ENCODE data around the gene TECPR2.

The TECPR2 gene

DNA sequence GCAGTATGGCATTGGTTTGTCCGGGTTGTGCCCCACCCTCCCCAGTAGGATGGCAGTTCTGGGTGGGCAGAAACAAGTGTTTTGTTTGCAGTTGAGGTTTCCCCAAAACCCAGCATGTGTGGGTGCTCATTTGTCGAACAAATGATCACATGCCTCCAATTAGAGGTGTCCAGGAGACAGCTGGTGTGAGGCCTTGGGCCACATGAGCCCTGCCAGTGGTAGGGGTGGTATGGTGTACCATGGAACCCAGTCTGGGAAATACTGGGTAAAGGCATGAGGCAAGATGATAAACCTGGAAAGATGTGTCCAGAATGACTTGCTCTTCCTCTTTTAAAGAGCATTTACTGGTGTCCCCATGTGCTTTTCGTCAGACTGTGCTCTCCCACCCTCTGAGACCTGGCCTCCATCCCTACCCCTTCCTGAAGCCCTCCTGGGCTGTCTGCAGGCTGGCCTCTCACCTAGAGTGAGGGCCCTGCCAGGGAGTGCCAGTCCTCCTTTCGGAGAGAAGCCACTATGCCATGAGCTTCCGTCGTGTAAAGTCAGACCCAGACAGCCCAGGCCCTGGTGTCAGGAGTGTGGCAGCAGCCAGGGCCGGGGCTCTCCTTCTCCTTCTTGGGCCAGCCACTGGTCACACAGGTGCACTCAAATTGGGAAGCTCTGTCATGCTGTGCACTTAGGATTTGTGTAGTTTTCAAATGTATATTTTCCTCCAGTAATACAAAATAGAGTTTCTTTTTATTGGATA, 129.2 kb downstream of the TECPR2 start:
- Mint-ChIP-seq H3K9me3 (ENCODE audit: low read depth) (no peaks in the 10 kb centered on the region), H3K4me3 (no peak overlapping the region), H3K4me1 (ENCODE audit: low read depth) (no peaks in the 10 kb centered on the region), H3K36me3 (no peaks in the 10 kb centered on the region), H3K27ac (no peak overlapping the region), H3K27me3 (no peaks in the 10 kb centered on the region)

DNA sequence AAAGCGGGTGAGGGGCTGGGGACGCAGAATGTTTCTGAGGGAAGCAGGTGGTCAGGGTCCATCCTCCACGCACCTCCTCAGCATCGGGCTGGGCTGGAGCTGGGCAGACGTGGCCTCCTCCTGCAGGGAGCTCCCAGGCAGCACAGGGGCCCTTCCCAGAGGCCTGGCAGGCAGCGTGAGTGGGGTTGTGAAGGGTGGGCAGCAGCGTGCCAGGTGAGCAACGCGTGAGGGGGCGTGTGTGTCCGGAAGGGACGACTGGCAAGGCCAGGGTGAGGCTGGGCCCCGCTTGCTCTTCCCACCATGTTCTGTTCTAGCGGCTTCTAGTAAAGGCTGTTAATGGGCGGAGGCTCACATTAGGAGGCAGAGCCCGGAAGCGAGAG, 129.8 kb downstream of the TECPR2 start:
- no peaks in the 10 kb centered on the region for H3K27me3 Mint-ChIP-seq
- no peaks in the 10 kb centered on the region for H3K36me3 Mint-ChIP-seq
- H3K27ac Mint-ChIP-seq = no peak overlapping the region
- no peaks in the 10 kb centered on the region for H3K9me3 Mint-ChIP-seq (ENCODE audit: low read depth)
- H3K4me3 Mint-ChIP-seq = no peak overlapping the region
- H3K4me1 Mint-ChIP-seq (ENCODE audit: low read depth) = no peaks in the 10 kb centered on the region

DNA sequence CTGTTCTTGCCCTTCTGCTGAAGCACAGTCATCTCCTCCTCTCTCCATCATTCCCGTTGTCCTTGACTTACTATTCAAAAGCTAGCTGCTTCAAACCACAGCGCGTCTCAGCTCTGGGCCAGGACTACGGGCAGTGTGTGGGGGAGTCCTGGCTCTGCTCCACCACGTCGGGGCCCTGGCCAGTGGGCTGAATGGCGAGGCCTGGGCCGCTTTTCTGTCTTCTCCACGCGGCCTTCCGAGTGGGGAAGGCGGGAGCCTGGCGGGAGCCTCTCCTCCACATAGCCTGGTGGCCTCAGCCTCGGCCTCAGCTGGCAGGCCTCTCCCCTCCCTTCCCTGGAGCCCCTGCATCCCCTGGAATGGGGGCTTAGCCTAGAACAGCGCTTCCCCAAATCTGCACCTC, 130.4 kb downstream of the TECPR2 start:
- H3K27me3 Mint-ChIP-seq = no peaks in the 10 kb centered on the region
- no peaks in the 10 kb centered on the region for H3K36me3 Mint-ChIP-seq
- H3K27ac Mint-ChIP-seq = no peak overlapping the region
- H3K4me1 Mint-ChIP-seq (ENCODE audit: low read depth) = no peaks in the 10 kb centered on the region
- H3K9me3 Mint-ChIP-seq (ENCODE audit: low read depth) = no peaks in the 10 kb centered on the region
- H3K4me3 Mint-ChIP-seq = no peak overlapping the region

DNA sequence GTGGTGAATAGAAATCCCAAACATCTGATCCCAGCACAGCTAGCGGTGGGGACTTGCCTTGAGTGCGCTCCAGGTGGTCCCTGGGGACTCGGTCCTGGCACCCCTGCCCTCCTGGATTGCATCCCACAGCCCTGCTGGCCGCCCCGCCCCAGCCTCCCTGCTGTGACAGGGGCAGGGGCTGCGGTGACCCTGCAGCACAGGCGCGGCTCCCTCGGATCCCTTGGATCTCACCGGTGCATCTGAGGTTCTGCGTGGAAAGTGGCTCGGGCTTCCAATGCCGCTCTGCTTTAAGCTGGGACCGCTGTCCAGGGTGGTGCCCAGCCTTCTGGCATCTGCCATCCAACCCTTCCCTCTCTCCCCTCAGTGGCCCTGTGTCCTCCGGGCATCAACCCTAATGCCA, 130.8 kb downstream of the TECPR2 start:
- Mint-ChIP-seq H3K27ac (no peak overlapping the region), H3K27me3 (no peaks in the 10 kb centered on the region), H3K4me1 (ENCODE audit: low read depth) (no peaks in the 10 kb centered on the region), H3K36me3 (no peaks in the 10 kb centered on the region), H3K4me3 (no peak overlapping the region), H3K9me3 (ENCODE audit: low read depth) (no peaks in the 10 kb centered on the region)

- Mint-ChIP-seq H3K36me3 (no peaks in the 10 kb centered on the region), H3K4me1 (ENCODE audit: low read depth) (peaks cover 4% of the 10 kb centered on the region), H3K4me3 (no peak overlapping the region), H3K9me3 (ENCODE audit: low read depth) (no peaks in the 10 kb centered on the region), H3K27ac (no peak overlapping the region), H3K27me3 (no peaks in the 10 kb centered on the region)
These were observed 133.0 kb downstream of the TECPR2 start for GRCh38 chr14:102495491-102496330.

DNA sequence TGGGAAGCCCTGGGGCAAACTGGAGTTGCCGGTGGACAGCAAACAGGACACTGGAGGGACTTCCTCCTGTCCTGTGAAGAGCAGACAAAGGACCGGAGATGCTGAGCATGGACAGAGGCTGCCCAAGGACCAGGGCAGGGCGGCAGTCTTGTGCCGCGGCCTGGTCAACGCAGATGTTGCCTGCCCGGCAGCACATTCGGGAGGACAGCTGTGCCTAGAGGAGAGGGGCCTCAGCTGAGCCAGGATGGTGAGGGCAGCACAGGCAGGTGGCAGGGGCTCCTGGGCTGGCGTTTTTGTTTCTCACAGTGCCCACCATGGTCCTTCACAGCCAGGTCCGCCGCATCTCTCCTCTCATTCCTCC, 133.6 kb downstream of the TECPR2 start:
- no peaks in the 10 kb centered on the region for H3K9me3 Mint-ChIP-seq (ENCODE audit: low read depth)
- no peak overlapping the region for H3K4me3 Mint-ChIP-seq
- no peaks in the 10 kb centered on the region for H3K27me3 Mint-ChIP-seq
- H3K27ac Mint-ChIP-seq = no peak overlapping the region
- no peaks in the 10 kb centered on the region for H3K36me3 Mint-ChIP-seq
- H3K4me1 Mint-ChIP-seq (ENCODE audit: low read depth) = peaks cover 6% of the 10 kb centered on the region

- H3K27ac Mint-ChIP-seq = no peak overlapping the region
These were observed 134.4 kb downstream of the TECPR2 start for GRCh38 chr14:102496958-102497744.

GRCh38 chr14:102497998-102498677, 135.4 kb downstream of the TECPR2 start:
- H3K27me3 Mint-ChIP-seq = no peaks in the 10 kb centered on the region
- H3K27ac Mint-ChIP-seq = no peak overlapping the region
- peaks cover 6% of the 10 kb centered on the region for H3K4me1 Mint-ChIP-seq (ENCODE audit: low read depth)
- H3K4me3 Mint-ChIP-seq = no peak overlapping the region
- H3K36me3 Mint-ChIP-seq = no peaks in the 10 kb centered on the region
- H3K9me3 Mint-ChIP-seq (ENCODE audit: low read depth) = no peaks in the 10 kb centered on the region

More at GRCh38 chr14:102496958-102497744, 134.4 kb downstream of the TECPR2 start:
- Mint-ChIP-seq H3K9me3 (ENCODE audit: low read depth) (no peaks in the 10 kb centered on the region), H3K4me3 (no peak overlapping the region), H3K36me3 (no peaks in the 10 kb centered on the region), H3K27me3 (no peaks in the 10 kb centered on the region), H3K4me1 (ENCODE audit: low read depth) (peaks cover 6% of the 10 kb centered on the region)

GRCh38 chr14:102498678-102499265, 136.0 kb downstream of the TECPR2 start:
- Mint-ChIP-seq H3K4me3 (no peak overlapping the region), H3K27ac (no peak overlapping the region), H3K9me3 (ENCODE audit: low read depth) (no peaks in the 10 kb centered on the region), H3K27me3 (no peaks in the 10 kb centered on the region), H3K36me3 (no peaks in the 10 kb centered on the region), H3K4me1 (ENCODE audit: low read depth) (peaks cover 6% of the 10 kb centered on the region)

DNA sequence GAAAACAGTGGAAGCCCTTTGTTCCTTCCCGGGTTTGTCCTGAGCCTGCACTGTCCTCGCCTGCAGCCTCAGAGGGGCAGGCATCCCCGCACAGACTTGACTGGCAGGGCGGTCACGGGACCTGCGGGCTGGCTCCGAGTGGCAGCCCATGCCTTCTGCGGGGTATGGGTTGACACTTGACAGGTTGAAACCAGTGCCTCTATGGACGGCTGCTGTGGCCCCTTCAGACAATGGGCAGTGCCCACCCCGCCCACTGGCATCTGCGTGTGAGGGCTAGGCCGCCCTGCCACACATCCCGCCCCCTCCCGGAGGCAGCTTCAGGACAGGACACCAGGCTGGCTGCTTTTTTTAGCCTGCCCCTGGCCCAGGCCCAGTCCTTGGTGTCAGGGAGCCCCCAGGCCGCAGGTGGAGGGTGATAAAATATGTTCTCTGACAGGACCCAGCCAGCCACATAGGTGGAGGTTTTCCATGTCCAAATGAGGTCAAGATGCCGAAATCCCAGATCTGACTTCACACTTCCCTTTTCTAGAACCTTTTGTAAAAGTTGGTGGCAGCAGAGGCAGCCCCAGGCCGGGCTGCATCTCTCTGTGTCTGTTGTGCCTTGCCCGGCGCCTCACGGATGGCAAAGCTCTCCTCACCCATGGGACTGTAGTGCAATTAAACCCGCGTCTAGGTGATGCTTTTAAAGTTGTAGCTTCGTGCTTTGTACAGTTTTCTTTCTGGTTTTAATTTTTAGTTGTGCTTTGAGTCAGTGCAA, 136.8 kb downstream of the TECPR2 start:
- H3K27ac Mint-ChIP-seq = no peak overlapping the region
- H3K4me1 Mint-ChIP-seq (ENCODE audit: low read depth) = peaks cover 6% of the 10 kb centered on the region

DNA sequence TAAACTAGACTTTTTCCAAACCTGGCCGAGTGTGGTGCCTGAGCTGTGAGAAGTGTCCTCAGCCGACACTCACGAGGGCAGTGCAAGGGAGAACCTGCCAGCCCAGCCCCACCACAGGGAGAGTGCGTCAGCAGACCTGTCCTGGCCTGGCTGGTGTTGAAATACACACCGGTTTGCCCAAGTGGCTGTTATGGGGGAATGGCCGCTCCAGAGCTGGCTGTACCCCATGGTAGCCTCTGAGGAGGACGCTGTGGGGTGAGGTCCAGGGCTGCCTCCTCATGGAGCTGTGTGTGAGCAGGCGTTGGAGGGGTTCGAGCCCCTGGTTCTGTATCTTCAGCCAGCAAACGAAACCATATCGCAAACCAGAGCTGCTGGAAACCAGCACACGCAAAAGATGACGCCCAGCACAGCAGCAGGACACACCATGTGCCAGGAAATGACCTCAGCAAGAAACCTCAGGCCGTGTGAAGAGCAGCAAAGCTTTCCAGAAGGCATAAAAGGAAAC, 137.5 kb downstream of the TECPR2 start:
- no peaks in the 10 kb centered on the region for H3K9me3 Mint-ChIP-seq (ENCODE audit: low read depth)
- peak overlapping the region; percentile 41 for H3K27ac Mint-ChIP-seq
- no peaks in the 10 kb centered on the region for H3K36me3 Mint-ChIP-seq
- no peak overlapping the region for H3K4me3 Mint-ChIP-seq
- no peaks in the 10 kb centered on the region for H3K27me3 Mint-ChIP-seq
- H3K4me1 Mint-ChIP-seq (ENCODE audit: low read depth) = peaks cover 6% of the 10 kb centered on the region

More for the DNA sequence above, 136.8 kb downstream of the TECPR2 start:
- no peaks in the 10 kb centered on the region for H3K27me3 Mint-ChIP-seq
- no peaks in the 10 kb centered on the region for H3K9me3 Mint-ChIP-seq (ENCODE audit: low read depth)
- no peak overlapping the region for H3K4me3 Mint-ChIP-seq
- no peaks in the 10 kb centered on the region for H3K36me3 Mint-ChIP-seq

- Mint-ChIP-seq H3K36me3 (no peaks in the 10 kb centered on the region), H3K4me1 (ENCODE audit: low read depth) (peaks cover 6% of the 10 kb centered on the region), H3K9me3 (ENCODE audit: low read depth) (no peaks in the 10 kb centered on the region), H3K27me3 (no peaks in the 10 kb centered on the region), H3K27ac (peak overlapping the region; percentile 41), H3K4me3 (no peak overlapping the region)
These were observed 138.0 kb downstream of the TECPR2 start for GRCh38 chr14:102500713-102501112.

GRCh38 chr14:102501751-102502315, 139.1 kb downstream of the TECPR2 start:
- H3K4me1 Mint-ChIP-seq (ENCODE audit: low read depth) = peaks cover 6% of the 10 kb centered on the region
- H3K27me3 Mint-ChIP-seq = no peaks in the 10 kb centered on the region
- H3K27ac Mint-ChIP-seq = no peak overlapping the region
- H3K4me3 Mint-ChIP-seq = no peak overlapping the region
- no peaks in the 10 kb centered on the region for H3K9me3 Mint-ChIP-seq (ENCODE audit: low read depth)
- H3K36me3 Mint-ChIP-seq = no peaks in the 10 kb centered on the region
